HL-60 (cell line): ENCODE data around the gene NEK1.
"Not testable (repeated sequence)": the region's sequence is repeated elsewhere in the genome, so short reads cannot be mapped to it uniquely, and the experiment has no call there.

Experiments used
- DNase-seq, 2 experiments: peaks; one replicate each; pipeline ENCODE4 v3.0.0-alpha.2; 2010 to 2020; ENCODE audit warnings: low read depth in 1 of 2, low spot score in 1 of 2
- H3K27ac ChIP-seq: fragments of 250-450 bp; sonication (Bioruptor Pico); replicated peaks from 2 replicates; pipeline ENCODE4 v1.5.1; 2020; ENCODE audit warnings: mild to moderate bottlenecking, moderate library complexity
- H3K27me3 ChIP-seq: fragments of 250-450 bp; sonication (Bioruptor Pico); 2 replicates; pipeline ENCODE4 v1.5.1; 2021; ENCODE audit warnings: mild to moderate bottlenecking, moderate library complexity; ENCODE audit not compliant: insufficient read depth, poor library complexity, severe bottlenecking
- H3K4me3 ChIP-seq: replicated peaks from 2 replicates; pipeline ENCODE4 v1.5.1; 2011; ENCODE audit warnings: mild to moderate bottlenecking, control low read depth, low read length; ENCODE audit not compliant: insufficient read depth
- CTCF ChIP-seq: IDR thresholded peaks from one replicate; pipeline ENCODE4 v1.5.1; 2011; ENCODE audit warnings: low read length, control low read depth, inconsistent platforms; ENCODE audit not compliant: insufficient read depth
- GABPA ChIP-seq: IDR thresholded peaks from 2 replicates; pipeline ENCODE4 v1.6.1; 2012; ENCODE audit warnings: low read depth
- POLR2AphosphoS5 ChIP-seq: IDR thresholded peaks from 2 replicates; pipeline ENCODE4 v1.6.1; 2012; ENCODE audit warnings: low read depth
- SPI1 ChIP-seq: IDR thresholded peaks from 2 replicates; pipeline ENCODE4 v1.6.1; 2012; ENCODE audit warnings: low read depth, mild to moderate bottlenecking, borderline replicate concordance
- TF ChIP-seq, protein P1 (sequence below): IDR thresholded peaks from 2 replicates; pipeline ENCODE4 v1.6.1; 2012; ENCODE audit warnings: low read depth; ENCODE audit not compliant: insufficient replicate concordance

NEK1 gene

DNA sequence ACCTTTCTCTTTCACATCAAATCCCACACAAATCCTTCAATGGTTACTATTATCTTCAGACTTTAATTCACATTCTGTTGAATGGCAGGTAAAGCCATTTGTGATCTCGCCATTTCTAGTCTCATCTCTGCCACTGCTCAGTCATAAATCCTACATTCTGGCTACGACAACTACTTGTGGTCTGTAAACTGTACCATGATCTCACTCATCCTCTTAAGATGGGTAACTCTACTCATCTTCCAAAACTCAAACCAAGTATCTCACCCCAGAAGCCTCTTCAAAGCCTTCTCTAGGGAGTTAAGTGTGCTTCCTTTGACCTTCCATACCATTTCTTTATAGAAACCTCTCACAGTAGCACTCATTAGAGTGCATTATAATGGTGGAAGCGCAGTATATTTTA, 101.8 kb downstream of the NEK1 start:
- Histone ChIP-seq H3K27me3 (no peaks in the 10 kb centered on the region), H3K4me3 (no peak overlapping the region), H3K27ac (no peak overlapping the region)
- TF ChIP-seq POLR2AphosphoS5: no peak
- TF ChIP-seq, protein P1, sequence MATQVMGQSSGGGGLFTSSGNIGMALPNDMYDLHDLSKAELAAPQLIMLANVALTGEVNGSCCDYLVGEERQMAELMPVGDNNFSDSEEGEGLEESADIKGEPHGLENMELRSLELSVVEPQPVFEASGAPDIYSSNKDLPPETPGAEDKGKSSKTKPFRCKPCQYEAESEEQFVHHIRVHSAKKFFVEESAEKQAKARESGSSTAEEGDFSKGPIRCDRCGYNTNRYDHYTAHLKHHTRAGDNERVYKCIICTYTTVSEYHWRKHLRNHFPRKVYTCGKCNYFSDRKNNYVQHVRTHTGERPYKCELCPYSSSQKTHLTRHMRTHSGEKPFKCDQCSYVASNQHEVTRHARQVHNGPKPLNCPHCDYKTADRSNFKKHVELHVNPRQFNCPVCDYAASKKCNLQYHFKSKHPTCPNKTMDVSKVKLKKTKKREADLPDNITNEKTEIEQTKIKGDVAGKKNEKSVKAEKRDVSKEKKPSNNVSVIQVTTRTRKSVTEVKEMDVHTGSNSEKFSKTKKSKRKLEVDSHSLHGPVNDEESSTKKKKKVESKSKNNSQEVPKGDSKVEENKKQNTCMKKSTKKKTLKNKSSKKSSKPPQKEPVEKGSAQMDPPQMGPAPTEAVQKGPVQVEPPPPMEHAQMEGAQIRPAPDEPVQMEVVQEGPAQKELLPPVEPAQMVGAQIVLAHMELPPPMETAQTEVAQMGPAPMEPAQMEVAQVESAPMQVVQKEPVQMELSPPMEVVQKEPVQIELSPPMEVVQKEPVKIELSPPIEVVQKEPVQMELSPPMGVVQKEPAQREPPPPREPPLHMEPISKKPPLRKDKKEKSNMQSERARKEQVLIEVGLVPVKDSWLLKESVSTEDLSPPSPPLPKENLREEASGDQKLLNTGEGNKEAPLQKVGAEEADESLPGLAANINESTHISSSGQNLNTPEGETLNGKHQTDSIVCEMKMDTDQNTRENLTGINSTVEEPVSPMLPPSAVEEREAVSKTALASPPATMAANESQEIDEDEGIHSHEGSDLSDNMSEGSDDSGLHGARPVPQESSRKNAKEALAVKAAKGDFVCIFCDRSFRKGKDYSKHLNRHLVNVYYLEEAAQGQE: no peak
- TF ChIP-seq GABPA: no peak
- TF ChIP-seq SPI1: no peak
- TF ChIP-seq CTCF: no peak
- DNase-seq: no peak

DNA sequence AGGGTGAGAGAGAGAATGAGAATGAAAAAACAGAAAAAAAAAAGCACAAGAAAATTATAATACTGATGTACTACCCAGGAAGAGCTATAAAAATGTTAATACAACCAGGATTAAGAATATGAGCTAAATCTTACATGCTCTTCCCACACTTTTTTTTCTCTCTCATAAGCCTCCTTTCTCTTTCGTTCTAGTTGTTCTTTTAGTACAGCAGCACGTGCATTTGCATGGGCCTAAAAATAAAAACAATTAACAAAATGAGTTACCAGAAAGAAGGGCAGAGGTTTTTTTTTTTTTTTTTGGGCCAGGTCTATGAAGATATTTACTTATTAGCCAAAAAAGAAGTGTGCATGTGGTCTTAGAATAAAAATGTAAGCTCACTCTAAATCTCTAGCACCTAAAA, 105.5 kb downstream of the NEK1 start:
- Histone ChIP-seq H3K4me3 (no peak overlapping the region), H3K27me3 (no peaks in the 10 kb centered on the region), H3K27ac (no peak overlapping the region)
- TF ChIP-seq, protein P1: no peak
- TF ChIP-seq POLR2AphosphoS5 (no peak), GABPA (no peak), SPI1 (no peak), CTCF (no peak)
- DNase-seq: no peak

GRCh38 chr4:169499907-169500306, 112.5 kb downstream of the NEK1 start:
- not testable (repeated sequence) for H3K27me3 ChIP-seq, H3K4me3 ChIP-seq, H3K27ac ChIP-seq, DNase-seq

DNA sequence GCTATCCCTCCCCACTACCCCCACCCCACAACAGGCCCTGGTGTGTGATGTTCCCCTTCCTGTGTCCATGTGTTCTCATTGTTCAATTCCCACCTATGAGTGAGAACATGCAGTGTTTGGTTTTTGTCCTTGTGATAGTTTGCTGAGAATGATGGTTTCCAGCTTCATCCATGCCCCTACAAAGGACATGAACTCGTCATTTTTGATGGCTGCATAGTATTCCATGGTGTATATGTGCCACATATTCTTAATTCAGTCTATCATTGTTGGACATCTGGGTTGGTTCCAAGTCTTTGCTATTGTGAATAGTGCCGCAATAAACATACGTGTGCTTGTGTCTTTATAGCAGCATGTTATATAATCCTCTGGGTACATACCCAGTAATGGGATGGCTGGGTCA, 118.1 kb downstream of the NEK1 start:
- not testable (repeated sequence) for DNase-seq

DNA sequence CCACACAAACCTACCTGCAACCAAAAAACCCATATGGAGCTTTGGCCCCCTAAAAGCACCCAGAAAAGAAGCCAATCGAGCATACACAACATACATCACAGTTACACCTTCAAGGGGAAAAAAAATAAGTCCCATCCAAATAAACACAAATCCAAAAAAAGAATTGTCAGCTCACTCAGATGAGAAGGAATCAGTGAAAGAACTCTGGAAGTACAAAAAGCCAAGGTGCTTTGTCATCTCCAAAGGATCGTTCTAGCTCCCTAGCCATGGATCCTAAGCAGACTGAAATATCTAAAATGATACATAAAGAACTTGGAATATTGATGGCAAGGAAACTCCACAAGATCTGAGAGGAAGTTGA, 119.2 kb downstream of the NEK1 start:
- no peak overlapping the region for H3K27ac ChIP-seq
- no peak for DNase-seq
- H3K27me3 ChIP-seq: no peaks in the 10 kb centered on the region
- H3K4me3 ChIP-seq: no peak overlapping the region
- TF ChIP-seq, protein P1: no peak
- no peak for TF ChIP-seq POLR2AphosphoS5
- TF ChIP-seq SPI1: no peak
- no peak for TF ChIP-seq CTCF
- no peak for TF ChIP-seq GABPA

More for the DNA sequence above, 118.1 kb downstream of the NEK1 start:
- H3K4me3 ChIP-seq, H3K27me3 ChIP-seq, H3K27ac ChIP-seq: not testable (repeated sequence)
